HCEC 1CT (cell line): Measurements from ENCODE around the gene NYNRIN.

Experiments
- DNase-seq: peaks from one replicate; pipeline ENCODE4 v3.0.0-alpha.2; 2017

The NYNRIN gene

GRCh38 chr14:24416932-24417619, 18.3 kb downstream of the NYNRIN start:
- DNase-seq: no peak

GRCh38 chr14:24417832-24418491, 19.2 kb downstream of the NYNRIN start:
- DNase-seq: no peak

GRCh38 chr14:24418492-24418873, 19.7 kb downstream of the NYNRIN start:
- no peak for DNase-seq

GRCh38 chr14:24422261-24422660, 23.5 kb downstream of the NYNRIN start:
- DNase-seq: no peak

- no peak for DNase-seq
Measured at GRCh38 chr14:24422694-24423601, 24.1 kb downstream of the NYNRIN start.

GRCh38 chr14:24425704-24426103, 26.9 kb downstream of the NYNRIN start:
- peak; percentile 56 for DNase-seq

- DNase-seq: peak; percentile 4
Measured at GRCh38 chr14:24426150-24426911, 27.5 kb downstream of the NYNRIN start.

GRCh38 chr14:24426912-24427536, 28.2 kb downstream of the NYNRIN start:
- no peak for DNase-seq

- no peak for DNase-seq
Measured at GRCh38 chr14:24427537-24428508, 29.0 kb downstream of the NYNRIN start.

GRCh38 chr14:24428628-24429394, 30.0 kb downstream of the NYNRIN start:
- no peak for DNase-seq

GRCh38 chr14:24429395-24430142, 30.8 kb downstream of the NYNRIN start, which contains the start of the genes CBLN3 and KHNYN:
Gene CBLN3 (minus strand): TSS chr14:24429668. CDS start chr14:24429054, 614 bp downstream.
Gene KHNYN (plus strand): TSS chr14:24429954. CDS start chr14:24430731, 777 bp downstream.
- peak; percentile 96 for DNase-seq

GRCh38 chr14:24430143-24430681, 31.4 kb downstream of the NYNRIN start:
- DNase-seq: peak; percentile 71

GRCh38 chr14:24430682-24431568, 32.1 kb downstream of the NYNRIN start:
- peak; percentile 60 for DNase-seq

- peak; percentile 90 for DNase-seq
Measured at GRCh38 chr14:24431569-24432258, 32.9 kb downstream of the NYNRIN start.

- no peak for DNase-seq
Measured at GRCh38 chr14:24432259-24433131, 33.7 kb downstream of the NYNRIN start.

GRCh38 chr14:24434036-24434435, 35.2 kb downstream of the NYNRIN start:
- no peak for DNase-seq
